Transverse colon (tissue), 4 donors: Measurements from ENCODE around the gene OR52E2. TPM values are rescaled to one million over a fixed set of nuclear protein-coding genes. Genes with fewer than 3 reads are reported as not detected.
"Not testable (repeated sequence)": the region's sequence is repeated elsewhere in the genome, so short reads cannot be mapped to it uniquely, and the experiment has no call there.

Experiments
- DNase-seq: peaks from one replicate; pipeline ENCODE4 v3.0.0-alpha.2; 2019
- H3K27ac ChIP-seq, 4 donors: fragments of 200-600 bp; sonication (generic); 2 replicates each; pipeline ENCODE4 v1.5.1; 2016 to 2018; ENCODE audit warnings: inconsistent platforms in 4 of 4
- H3K27me3 ChIP-seq: fragments of 200-600 bp; sonication (generic); 2 replicates; pipeline ENCODE4 v1.5.1; 2017; ENCODE audit warnings: inconsistent platforms
- H3K36me3 ChIP-seq, 4 donors: fragments of 200-600 bp; sonication (generic); 2 replicates each; pipeline ENCODE4 v1.5.1; 2017 to 2019; ENCODE audit warnings: inconsistent platforms in 4 of 4
- H3K4me1 ChIP-seq, 4 donors: fragments of 200-600 bp; sonication (generic); 2 replicates each; pipeline ENCODE4 v1.5.1; 2017 to 2020; ENCODE audit warnings: inconsistent platforms in 4 of 4
- H3K4me3 ChIP-seq, 4 donors: fragments of 200-600 bp; sonication (generic); 1 replicate in 1 of 4; 2 replicates in 3 of 4; pipeline versions ENCODE4 v1.5.1 to v1.6.1; 2017 to 2019; ENCODE audit warnings: inconsistent platforms in 4 of 4
- H3K9me3 ChIP-seq, 2 donors: fragments of 200-600 bp; sonication (generic); 2 replicates each; pipeline ENCODE4 v1.5.1; 2017 to 2019; ENCODE audit warnings: inconsistent platforms in 2 of 2
- CTCF ChIP-seq, 5 experiments: fragments of 200-600 bp in 3 of 5; fragments of 450-650 bp in 2 of 5; sonication (generic) in 3 of 5; IDR thresholded peaks; 1 replicate in 2 of 5; 2 replicates in 3 of 5; pipeline ENCODE4 v1.5.1; 2016 to 2017; ENCODE audit warnings: antibody characterized with exemption in 5 of 5, inconsistent platforms in 3 of 5, mild to moderate bottlenecking in 2 of 5, moderate library complexity in 1 of 5
- EP300 ChIP-seq: sonication (generic); formaldehyde crosslinking; IDR thresholded peaks from one replicate; pipeline ENCODE4 v1.6.1; 2017; ENCODE audit warnings: antibody characterized with exemption, low read depth
- POLR2A ChIP-seq: fragments of 450-650 bp; IDR thresholded peaks from one replicate; pipeline ENCODE4 v1.6.1; 2016; ENCODE audit warnings: antibody characterized with exemption, mild to moderate bottlenecking, moderate library complexity
- POLR2AphosphoS5 ChIP-seq, 3 donors: sonication (generic); formaldehyde crosslinking; IDR thresholded peaks; one replicate each; pipeline ENCODE4 v1.6.1; 2016; ENCODE audit warnings: antibody characterized with exemption in 3 of 3
- WGBS, 2 donors: methylation state at CpG; one replicate each; pipeline ENCODE4 v1.1.5; 2018; ENCODE audit warnings: low coverage in 1 of 2; 5-methylcytosine and 5-hydroxymethylcytosine counted together
- in situ Hi-C, 4 donors: fragments of 200-750 bp; cut with MboI; loops; one replicate each; pipeline versions ENCODE4 v1.15.0 to v1.15.1; 2017; ENCODE audit warnings: low sequenced_read_pairs in 3 of 4, low pct_ligation_motif_present in 1 of 4, low pct_unique_long_range_greater_than_20kb in 1 of 4
- intact Hi-C: fragments of 100-400 bp; cut with DNase I; formaldehyde crosslinking; loops from one replicate; pipeline ENCODE4 v1.15.1; 2023; ENCODE audit warnings: low total_unique reads
- total RNA-seq, 4 donors: library from RNA; depleted of rRNA; stranded (reverse); fragments of >200 nt; gene quantifications; one replicate each; pipeline ENCODE4 v1.1.0, GENCODE V29; 2016

OR52E2 gene
- total RNA-seq, 4 donors from 2014 or later, result not detected

GRCh38 chr11:5065027-5065426 lies 5.6 kb upstream of the OR52E2 start:
- Histone ChIP-seq H3K27ac (no peak overlapping the region), H3K36me3 (no peaks in the 10 kb centered on the region), H3K4me1 (no peaks in the 10 kb centered on the region), H3K9me3 (no peaks in the 10 kb centered on the region), H3K4me3 (no peak overlapping the region), H3K27me3 (no peaks in the 10 kb centered on the region)
- in situ Hi-C loops (no loop called here), intact Hi-C loops (no loop called here)
- 13 to 18% methylated on average over 1 of the region's 1 CpG for WGBS, 2 donors
- DNase-seq, result no peak
- TF ChIP-seq EP300 (no peak), CTCF (IDR thresholded peaks at IDR 0.05) (no peak), POLR2A (no peak), POLR2AphosphoS5 (IDR thresholded peaks at IDR 0.05) (no peak)

- WGBS, 2 donors, result 60 to 77% methylated on average over 4 to 5 of the region's 5 CpGs
- in situ Hi-C loops, H3K4me1 ChIP-seq, H3K36me3 ChIP-seq, H3K9me3 ChIP-seq, H3K27me3 ChIP-seq, intact Hi-C loops, H3K27ac ChIP-seq, H3K4me3 ChIP-seq, DNase-seq: not testable (repeated sequence)
Measured at GRCh38 chr11:5058679-5059078, 748 bp downstream of the OR52E2 start.

GRCh38 chr11:5046754-5047330 lies 12.6 kb downstream of the OR52E2 start:
- Histone ChIP-seq H3K4me1 (no peaks in the 10 kb centered on the region), H3K27ac (no peak overlapping the region), H3K9me3 (no peaks in the 10 kb centered on the region), H3K4me3 (no peak overlapping the region), H3K27me3 (no peaks in the 10 kb centered on the region), H3K36me3 (no peaks in the 10 kb centered on the region)
- intact Hi-C loops (no loop called here), in situ Hi-C loops (no loop called here)
- no peak for TF ChIP-seq POLR2AphosphoS5 (IDR thresholded peaks at IDR 0.05)
- TF ChIP-seq EP300, result no peak
- TF ChIP-seq POLR2A, result no peak
- TF ChIP-seq CTCF (IDR thresholded peaks at IDR 0.05), result no peak
- WGBS, 2 donors, result 81% methylated on average over 11 to 15 of the region's 15 CpGs
- DNase-seq, result no peak

GRCh38 chr11:5046226-5046625 lies 13.2 kb downstream of the OR52E2 start, which contains the start of gene OR52J3:
Gene OR52J3 (plus strand): TSS chr11:5046526. CDS start chr11:5046526, 0 bp downstream.
- Histone ChIP-seq H3K27ac (no peak within 1 kb of the TSS), H3K9me3 (no peaks in the 10 kb centered on the region), H3K36me3 (no peaks in the 10 kb centered on the region), H3K4me3 (no peak within 1 kb of the TSS), H3K4me1 (no peaks in the 10 kb centered on the region), H3K27me3 (no peaks in the 10 kb centered on the region)
- intact Hi-C loops (no loop called here), in situ Hi-C loops (no loop called here)
- DNase-seq, result no peak
- WGBS, 2 donors, result 58 to 60% methylated on average over 1 of the region's 1 CpG
- TF ChIP-seq EP300 (no peak), POLR2AphosphoS5 (IDR thresholded peaks at IDR 0.05) (no peak)

- no peak for DNase-seq
- H3K9me3 ChIP-seq, result no peaks in the 10 kb centered on the region
- in situ Hi-C loops, result no loop called here
- intact Hi-C loops, result no loop called here
- no peak overlapping the region for H3K4me3 ChIP-seq
- no peaks in the 10 kb centered on the region for H3K36me3 ChIP-seq
- H3K27me3 ChIP-seq, result no peaks in the 10 kb centered on the region
- no peaks in the 10 kb centered on the region for H3K4me1 ChIP-seq
- 50 to 59% methylated on average over 2 of the region's 2 CpGs for WGBS, 2 donors
- TF ChIP-seq POLR2A (no peak), POLR2AphosphoS5 (IDR thresholded peaks at IDR 0.05) (no peak), CTCF (IDR thresholded peaks at IDR 0.05) (no peak), EP300 (no peak)
- H3K27ac ChIP-seq, result no peak overlapping the region
Measured at GRCh38 chr11:5043380-5043779, 16.0 kb downstream of the OR52E2 start.
